H9 (cell line): Measurements from ENCODE around the gene EPS8L3. TPM values are rescaled to one million over a fixed set of nuclear protein-coding genes. Genes with fewer than 3 reads are reported as not detected.

Source experiments
- DNase-seq: peaks from one replicate; pipeline ENCODE4 v3.0.0-alpha.2; 2017
- H2AFZ ChIP-seq: one replicate; pipeline ENCODE4 v1.6.1; 2013; ENCODE audit warnings: mild to moderate bottlenecking, low read length, control low read depth, moderate library complexity
- H2AK5ac ChIP-seq: 2 replicates; pipeline ENCODE4 v1.6.1; 2013; ENCODE audit warnings: low read length, control low read depth, mixed read lengths; ENCODE audit not compliant: insufficient read length
- H2BK120ac ChIP-seq: one replicate; pipeline ENCODE4 v1.6.1; 2013; ENCODE audit warnings: low read depth, mild to moderate bottlenecking, low read length, control low read depth, inconsistent platforms; ENCODE audit not compliant: poor library complexity, severe bottlenecking
- H2BK12ac ChIP-seq: 2 replicates; pipeline ENCODE4 v1.6.1; 2013; ENCODE audit warnings: low read length, control low read depth, mixed read lengths, low read depth; ENCODE audit not compliant: insufficient read length
- H2BK15ac ChIP-seq: 2 replicates; pipeline ENCODE4 v1.6.1; 2013; ENCODE audit warnings: low read depth, low read length, control low read depth
- H2BK20ac ChIP-seq: one replicate; pipeline ENCODE4 v1.6.1; 2013; ENCODE audit warnings: low read depth, mild to moderate bottlenecking, low read length, control low read depth, inconsistent platforms; ENCODE audit not compliant: poor library complexity, severe bottlenecking
- H2BK5ac ChIP-seq: 2 replicates; pipeline ENCODE4 v1.6.1; 2013; ENCODE audit warnings: low read length, control low read depth, mixed read lengths; ENCODE audit not compliant: insufficient read length
- H3K14ac ChIP-seq: 2 replicates; pipeline ENCODE4 v1.6.1; 2013; ENCODE audit warnings: low read length, control low read depth; ENCODE audit not compliant: insufficient read depth
- H3K18ac ChIP-seq: 2 replicates; pipeline ENCODE4 v1.6.1; 2013; ENCODE audit warnings: low read depth, mild to moderate bottlenecking, mixed read lengths, low read length, control low read depth; ENCODE audit not compliant: insufficient read length
- H3K23ac ChIP-seq: 2 replicates; pipeline ENCODE4 v1.6.1; 2013; ENCODE audit warnings: low read length, control low read depth, mixed read lengths, low read depth; ENCODE audit not compliant: insufficient read length
- H3K23me2 ChIP-seq: 2 replicates; pipeline ENCODE4 v1.6.1; 2013; ENCODE audit warnings: low read depth, mild to moderate bottlenecking, mixed read lengths, low read length, control low read depth; ENCODE audit not compliant: insufficient read length, poor library complexity, severe bottlenecking
- H3K27ac ChIP-seq: 2 replicates; pipeline ENCODE4 v1.5.1; 2013; ENCODE audit warnings: low read length, control low read depth, mixed read lengths, low read depth; ENCODE audit not compliant: insufficient read length
- H3K27me3 ChIP-seq: 2 replicates; pipeline ENCODE4 v1.6.1; 2013; ENCODE audit warnings: low read length, control low read depth, inconsistent platforms; ENCODE audit not compliant: insufficient read depth
- H3K4ac ChIP-seq: 2 replicates; pipeline ENCODE4 v1.6.1; 2013; ENCODE audit warnings: low read depth, mild to moderate bottlenecking, control low read depth, inconsistent platforms, low read length, moderate library complexity
- H3K4me1 ChIP-seq: 2 replicates; pipeline ENCODE4 v1.6.1; 2013; ENCODE audit warnings: low read length, control low read depth, inconsistent platforms; ENCODE audit not compliant: insufficient read depth
- H3K4me2 ChIP-seq: 2 replicates; pipeline ENCODE4 v1.6.1; 2013; ENCODE audit warnings: low read length, control low read depth, mixed read lengths; ENCODE audit not compliant: insufficient read length, insufficient read depth
- H3K56ac ChIP-seq: 2 replicates; pipeline ENCODE4 v1.6.1; 2013; ENCODE audit warnings: low read depth, mild to moderate bottlenecking, mixed read lengths, low read length, control low read depth; ENCODE audit not compliant: insufficient read length
- H3K79me1 ChIP-seq: 2 replicates; pipeline ENCODE4 v1.6.1; 2013; ENCODE audit warnings: low read depth, mild to moderate bottlenecking, moderate library complexity, low read length, control low read depth, inconsistent platforms; ENCODE audit not compliant: insufficient read depth, poor library complexity, severe bottlenecking
- H3K79me2 ChIP-seq: 2 replicates; pipeline ENCODE4 v1.6.1; 2013; ENCODE audit warnings: low read length, control low read depth, inconsistent platforms; ENCODE audit not compliant: insufficient read depth
- H3K9ac ChIP-seq: 2 replicates; pipeline ENCODE4 v1.6.1; 2013; ENCODE audit warnings: low read length, control low read depth, mixed read lengths; ENCODE audit not compliant: insufficient read length; ENCODE audit errors: extremely low read depth
- H3K9me3 ChIP-seq: one replicate; pipeline ENCODE4 v1.6.1; 2013; ENCODE audit warnings: low read depth, low read length, inconsistent platforms; ENCODE audit not compliant: control insufficient read depth
- H3T11ph ChIP-seq: one replicate; pipeline ENCODE4 v1.6.1; 2013; ENCODE audit warnings: mild to moderate bottlenecking, low read length, control low read depth, inconsistent platforms
- H4K20me1 ChIP-seq: one replicate; pipeline ENCODE4 v1.6.1; 2013; ENCODE audit not compliant: control insufficient read depth, insufficient read length, insufficient read depth
- H4K5ac ChIP-seq: 2 replicates; pipeline ENCODE4 v1.6.1; 2013; ENCODE audit warnings: low read depth, mild to moderate bottlenecking, mixed read lengths, low read length, control low read depth; ENCODE audit not compliant: insufficient read length
- H4K8ac ChIP-seq: replicated peaks from 2 replicates; pipeline ENCODE4 v1.6.1; 2013; ENCODE audit warnings: low read length, control low read depth, mixed read lengths, low read depth; ENCODE audit not compliant: insufficient read length
- H4K91ac ChIP-seq: 2 replicates; pipeline ENCODE4 v1.6.1; 2013; ENCODE audit warnings: low read depth, mild to moderate bottlenecking, moderate library complexity, mixed read lengths, low read length, control low read depth; ENCODE audit not compliant: insufficient read length
- H3K27ac Mint-ChIP-seq, 3 experiments: 2 replicates in 2 of 3; 3 replicates in 1 of 3; pipeline ENCODE4 v1.8.0; 2020 to 2021; ENCODE audit warnings: mixed read lengths in 3 of 3, mild to moderate bottlenecking in 1 of 3, moderate library complexity in 1 of 3
- H3K27me3 Mint-ChIP-seq: 2 replicates; pipeline ENCODE4 v1.8.0; 2021; ENCODE audit warnings: low read depth, mild to moderate bottlenecking, moderate library complexity, mixed read lengths
- H3K36me3 Mint-ChIP-seq, 3 experiments: 2 replicates in 2 of 3; 3 replicates in 1 of 3; pipeline ENCODE4 v1.8.0; 2020 to 2021; ENCODE audit warnings: low read depth in 3 of 3, mixed read lengths in 3 of 3; ENCODE audit not compliant: insufficient read depth in 1 of 3
- H3K4me1 Mint-ChIP-seq, 2 experiments: 2 replicates each; pipeline ENCODE4 v1.8.0; 2020; ENCODE audit warnings: mixed read lengths in 2 of 2
- H3K4me3 Mint-ChIP-seq, 2 experiments: 2 replicates in 1 of 2; 3 replicates in 1 of 2; pipeline ENCODE4 v1.8.0; 2020 to 2021; ENCODE audit warnings: mild to moderate bottlenecking in 2 of 2, mixed read lengths in 2 of 2, moderate library complexity in 1 of 2
- H3K9me3 Mint-ChIP-seq, 2 experiments: 2 replicates in 1 of 2; 3 replicates in 1 of 2; pipeline ENCODE4 v1.8.0; 2020; ENCODE audit warnings: mild to moderate bottlenecking in 2 of 2, mixed read lengths in 2 of 2, moderate library complexity in 1 of 2
- CTCF ChIP-seq: fragments of 200-600 bp; sonication (generic); conservative IDR thresholded peaks from 3 replicates; pipeline ENCODE4 v1.8.0; 2021; ENCODE audit warnings: antibody characterized with exemption, mild to moderate bottlenecking
- WGBS: extraction: QIAGEN DNeasy Blood & Tissue Kit; methylation state at CpG from one replicate; pipeline ENCODE4 v1.1.7; 2013; ENCODE audit warnings: missing lambda C conversion rate, low lambda C conversion rate, mixed read lengths; ENCODE audit not compliant: insufficient read length; ENCODE audit errors: extremely low coverage; 5-methylcytosine and 5-hydroxymethylcytosine counted together
- total RNA-seq: library from RNA; stranded (reverse); gene quantifications from 2 replicates; pipeline ENCODE4 v1.2.1, GENCODE V29; 2021

Gene EPS8L3
- total RNA-seq, 1 experiment from 2014 or later, result not detected

GRCh38 chr1:109768335-109768650 lies 4.6 kb upstream of the EPS8L3 start:
- Histone ChIP-seq H2AFZ (no peak overlapping the region), H3T11ph (no peak overlapping the region), H2BK120ac (no peak overlapping the region), H3K23ac (no peak overlapping the region), H3K27ac (no peak overlapping the region), H4K20me1 (no peaks in the 10 kb centered on the region), H3K23me2 (no peaks in the 10 kb centered on the region), H3K4me1 (no peaks in the 10 kb centered on the region), H3K9ac (no peak overlapping the region), H4K91ac (no peak overlapping the region), H3K27me3 (no peaks in the 10 kb centered on the region), H3K79me1 (no peaks in the 10 kb centered on the region), H2BK5ac (no peak overlapping the region), H4K8ac (no peak overlapping the region), H3K14ac (no peak overlapping the region), H3K4ac (no peak overlapping the region), H2AK5ac (no peak overlapping the region), H3K9me3 (no peaks in the 10 kb centered on the region), H2BK20ac (no peak overlapping the region), H3K56ac (no peak overlapping the region), H2BK15ac (no peak overlapping the region), H3K18ac (no peak overlapping the region), H3K4me2 (no peak overlapping the region), H3K79me2 (no peaks in the 10 kb centered on the region), H4K5ac (no peak overlapping the region), H2BK12ac (no peak overlapping the region)
- no CpG with 5 or more reads among the region's 2 CpGs for WGBS
- H3K27me3 Mint-ChIP-seq, result peaks cover 10% of the 10 kb centered on the region
- no peak overlapping the region for H3K4me3 Mint-ChIP-seq
- no peaks in the 10 kb centered on the region for H3K36me3 Mint-ChIP-seq
- DNase-seq, result no peak
- no peak for TF ChIP-seq CTCF
- no peak overlapping the region for H3K27ac Mint-ChIP-seq
- H3K4me1 Mint-ChIP-seq, result no peaks in the 10 kb centered on the region
- no peaks in the 10 kb centered on the region for H3K9me3 Mint-ChIP-seq
